HepG2 (cell line): ENCODE measurements around the gene MEDAG. TPM values are rescaled to one million over a fixed set of nuclear protein-coding genes. Genes with fewer than 3 reads are reported as not detected.

Experiments used
- ATAC-seq: fragments of 200-7000 bp; cut with Tn5 transposase; 3 replicates; pipeline ENCODE4 v1.9.1; 2020; ENCODE audit warnings: mild to moderate bottlenecking, moderate library complexity
- BruUV-seq: library from RNA; stranded (reverse); fragments of 400-500 nt; replicated peaks from 2 replicates; lab custom pipeline; 2021; lab: Mats Ljungman, UMichigan
- CTCF ChIA-PET: fragments of 300-600 bp; formaldehyde crosslinking; extraction: SDS; loops from one replicate; lab custom pipeline; 2021; ENCODE audit warnings: low total read pairs, inconsistent platforms, low intra/inter-chr PET ratio; lab: Yijun Ruan, JAX
- POLR2A ChIA-PET: fragments of 350-600 bp; sonication (Branson Sonifier 250); formaldehyde crosslinking; loops from one replicate; lab custom pipeline; 2020; ENCODE audit warnings: antibody characterized with exemption, inconsistent platforms; lab: Yijun Ruan, JAX
- DNase-seq: peaks from one replicate; pipeline ENCODE4 v3.0.0-alpha.2; 2015; ENCODE audit warnings: low spot score
- FAIRE-seq: peaks from 3 replicates; lab custom pipeline; 2011; peaks lifted over from hg19 to GRCh38; lab: Jason Lieb, UNC
- H2AFZ ChIP-seq: one replicate; pipeline ENCODE4 v1.6.1; 2011; ENCODE audit warnings: low read length, inconsistent platforms
- H3K27ac ChIP-seq: fragments of 300-600 bp; 3 replicates; pipeline ENCODE4 v1.8.0; 2011; ENCODE audit warnings: mixed run types, mild to moderate bottlenecking, mixed read lengths, low read length, inconsistent platforms; ENCODE audit not compliant: insufficient read depth; ENCODE audit errors: extremely low read length
- H3K27me3 ChIP-seq, 2 experiments: fragments of 200-600 bp in 1 of 2; 2 replicates in 1 of 2; 3 replicates in 1 of 2; pipeline versions ENCODE4 v1.6.0 to v1.8.0; 2011; ENCODE audit warnings: low read length in 2 of 2, mild to moderate bottlenecking in 2 of 2, moderate library complexity in 2 of 2, inconsistent platforms in 1 of 2; ENCODE audit not compliant: insufficient read depth in 2 of 2, control insufficient read depth in 1 of 2
- H3K36me3 ChIP-seq, 2 experiments: fragments of 200-600 bp in 1 of 2; replicated peaks in 1 of 2; 2 replicates in 1 of 2; 3 replicates in 1 of 2; pipeline versions ENCODE4 v1.5.1 to v1.8.0; 2011; ENCODE audit warnings: low read length in 2 of 2, inconsistent platforms in 1 of 2; ENCODE audit not compliant: insufficient read depth in 2 of 2, control insufficient read depth in 1 of 2
- H3K4me1 ChIP-seq: 2 replicates; pipeline ENCODE4 v1.5.1; 2012; ENCODE audit warnings: low read length, inconsistent platforms; ENCODE audit not compliant: insufficient read depth
- H3K4me2 ChIP-seq: 2 replicates; pipeline ENCODE4 v1.6.0; 2011; ENCODE audit warnings: low read depth, low read length, inconsistent platforms
- H3K4me3 ChIP-seq, 3 experiments: fragments of 200-600 bp in 1 of 3; sonication (generic), shearing (Covaris generic) in 1 of 3; replicated peaks in 1 of 3; 2 replicates each; pipeline ENCODE4 v1.5.1; 2011 to 2016; ENCODE audit warnings: low read length in 3 of 3, inconsistent platforms in 2 of 3, low read depth in 2 of 3, mild to moderate bottlenecking in 2 of 3, control low read depth in 1 of 3, mixed read lengths in 1 of 3; ENCODE audit not compliant: insufficient read depth in 1 of 3
- H3K79me2 ChIP-seq: one replicate; pipeline ENCODE4 v1.6.1; 2011; ENCODE audit warnings: low read length, inconsistent platforms; ENCODE audit not compliant: insufficient read depth
- H3K9ac ChIP-seq: 2 replicates; pipeline ENCODE4 v1.6.0; 2011; ENCODE audit warnings: mild to moderate bottlenecking, low read depth, low read length, inconsistent platforms; ENCODE audit not compliant: insufficient read depth
- H3K9me3 ChIP-seq: 2 replicates; pipeline ENCODE4 v1.5.1; 2012; ENCODE audit warnings: mild to moderate bottlenecking, low read length
- H4K20me1 ChIP-seq: 2 replicates; pipeline ENCODE4 v1.6.0; 2011; ENCODE audit warnings: inconsistent platforms, mild to moderate bottlenecking, low read length, moderate library complexity; ENCODE audit not compliant: insufficient read depth
- AGO2 ChIP-seq: fragments of 200-400 bp; formaldehyde crosslinking; optimal IDR thresholded peaks from 2 replicates; pipeline ENCODE3; 2017; ENCODE audit warnings: mild to moderate bottlenecking, low read depth, low read length, moderate library complexity
- HNRNPK ChIP-seq: fragments of 200-400 bp; formaldehyde crosslinking; IDR thresholded peaks from 2 replicates; pipeline ENCODE4 v1.6.1; 2018; ENCODE audit warnings: low read length, low read depth, moderate library complexity, mild to moderate bottlenecking; ENCODE audit not compliant: poor library complexity, severe bottlenecking
- HOXA9 ChIP-seq: sonication (generic); formaldehyde crosslinking; IDR thresholded peaks from 2 replicates; pipeline ENCODE4 v1.8.1; 2022; ENCODE audit warnings: missing genetic modification reagents, mild to moderate bottlenecking, moderate library complexity, borderline replicate concordance
- NFYB ChIP-seq: sonication (generic); formaldehyde crosslinking; IDR thresholded peaks from 2 replicates; pipeline ENCODE4 v1.4.0; 2020; ENCODE audit warnings: missing genetic modification reagents
- RBFOX2 ChIP-seq: fragments of 200-400 bp; formaldehyde crosslinking; IDR thresholded peaks from 2 replicates; pipeline ENCODE4 v1.6.1; 2017; ENCODE audit warnings: low read depth, mild to moderate bottlenecking, low read length
- REL ChIP-seq: sonication (generic); formaldehyde crosslinking; conservative IDR thresholded peaks from 2 replicates; pipeline ENCODE4 v1.8.0; 2022; ENCODE audit warnings: mild to moderate bottlenecking, missing genetic modification reagents, moderate library complexity
- SIX1 ChIP-seq: sonication (generic); formaldehyde crosslinking; IDR thresholded peaks from 2 replicates; pipeline ENCODE4 v1.4.0; 2020; ENCODE audit warnings: missing genetic modification reagents, borderline replicate concordance
- SNAPC2 ChIP-seq: sonication (generic); formaldehyde crosslinking; IDR thresholded peaks from 2 replicates; pipeline ENCODE4 v1.8.1; 2022; ENCODE audit warnings: mild to moderate bottlenecking, missing genetic modification reagents
- TEAD2 ChIP-seq: sonication (generic); formaldehyde crosslinking; IDR thresholded peaks from 2 replicates; pipeline ENCODE4 v1.9.0; 2021; ENCODE audit warnings: missing genetic modification reagents
- ZNF205 ChIP-seq: IDR thresholded peaks from 2 replicates; pipeline ENCODE4 v1.6.1; 2018; ENCODE audit warnings: missing biosample characterization, missing genetic modification reagents
- ZNF224 ChIP-seq: sonication (generic); formaldehyde crosslinking; IDR thresholded peaks from 2 replicates; pipeline ENCODE4 v1.5.0; 2020; ENCODE audit warnings: mild to moderate bottlenecking, missing genetic modification reagents
- ZNF484 ChIP-seq: sonication (generic); formaldehyde crosslinking; IDR thresholded peaks from 2 replicates; pipeline ENCODE4 v1.5.1; 2020; ENCODE audit warnings: mild to moderate bottlenecking, low read depth, missing genetic modification reagents, borderline replicate concordance
- ZNF644 ChIP-seq: IDR thresholded peaks from 2 replicates; pipeline ENCODE4 v1.6.1; 2016; ENCODE audit warnings: low read depth
- ZNF782 ChIP-seq: sonication (generic); formaldehyde crosslinking; IDR thresholded peaks from 2 replicates; pipeline ENCODE4 v1.4.0; 2020; ENCODE audit warnings: missing genetic modification reagents, mild to moderate bottlenecking, borderline replicate concordance
- WGBS: methylation state at CpG from one replicate; pipeline ENCODE4 v1.1.6; 2017; ENCODE audit warnings: low lambda C conversion rate; 5-methylcytosine and 5-hydroxymethylcytosine counted together
- in situ Hi-C: cut with HindIII; loops from 2 replicates; pipeline ENCODE4 v1.10.0; 2017; ENCODE audit warnings: low pct_unique_long_range_greater_than_20kb; ENCODE audit not compliant: extremely low pct_ligation_motif_present
- intact Hi-C: fragments of 100-400 bp; cut with micrococcal nuclease; formaldehyde crosslinking; loops from one replicate; pipeline ENCODE4 v1.10.0; 2022; ENCODE audit not compliant: unreplicated experiment
- polyA plus RNA-seq, 8 experiments: library from polyadenylated mRNA; depleted of rRNA in 3 of 8; stranded (reverse) in 7 of 8; unstranded in 1 of 8; fragments of >200 nt; fragmentation: Illumina TruSeq in 4 of 8; extraction: Trizol in 4 of 8; gene quantifications; 2 replicates each; pipeline versions ENCODE4 v1.2.1 to v1.2.3, GENCODE V29; 2011 to 2016; ENCODE audit warnings: low read depth in 4 of 8, missing spikeins in 1 of 8, mixed read lengths in 1 of 8; ENCODE audit not compliant: insufficient read depth in 1 of 8
- total RNA-seq, 5 experiments: library from RNA; depleted of rRNA; stranded (reverse); fragments of >200 nt; fragmentation: Illumina TruSeq; extraction: Trizol; gene quantifications; 2 replicates each; pipeline ENCODE4 v1.2.3, GENCODE V29; 2016; ENCODE audit warnings: low read depth in 1 of 5
- TF ChIP-seq, protein P1 (sequence below): sonication (generic); formaldehyde crosslinking; IDR thresholded peaks from 2 replicates; pipeline ENCODE4 v1.8.0; 2023; ENCODE audit warnings: mild to moderate bottlenecking, missing genetic modification reagents

The MEDAG gene
- total and polyA plus RNA-seq, 2 of the 13 experiments (the other 11 are each of a cell fraction or from before 2014, with no cell fraction given) = not detected

DNA sequence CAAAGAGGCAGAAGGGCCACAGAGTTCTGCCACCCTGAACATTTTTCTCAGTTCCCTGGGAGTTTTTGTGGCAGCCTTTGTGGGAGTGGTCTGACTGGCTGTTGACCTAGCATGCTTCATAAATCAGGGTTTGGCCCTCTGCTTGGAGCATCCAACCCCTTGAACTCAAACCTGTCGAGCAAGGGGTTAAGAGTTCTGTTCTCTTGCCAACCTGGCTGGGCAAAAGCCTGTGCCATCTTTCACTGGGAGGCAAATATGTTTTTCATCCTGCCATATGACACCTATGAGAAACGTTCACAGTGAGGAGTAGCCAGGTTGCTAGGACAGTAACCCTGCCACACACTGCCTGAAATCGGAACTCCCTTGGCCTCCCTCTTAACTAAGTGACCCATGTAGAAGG lies 18.6 kb downstream of the MEDAG start:
- no TSS peak for BruUV-seq
- DNase-seq = no peak
- in situ Hi-C loops (no loop called here), intact Hi-C loops (no loop called here)
- Histone ChIP-seq H2AFZ (no peak overlapping the region), H3K9ac (no peak overlapping the region), H3K4me2 (no peak overlapping the region), H3K79me2 (no peaks in the 10 kb centered on the region), H3K27ac (no peak overlapping the region), H3K4me1 (peaks cover 13% of the 10 kb centered on the region), H3K27me3 (no peaks in the 10 kb centered on the region), H3K4me3 (no peak overlapping the region), H4K20me1 (no peaks in the 10 kb centered on the region), H3K36me3 (no peaks in the 10 kb centered on the region), H3K9me3 (no peaks in the 10 kb centered on the region)
- ChIA-PET CTCF (no interaction called here), POLR2A (no interaction called here)
- ATAC-seq = no peak
- no peak for FAIRE-seq
- no peak for TF ChIP-seq SIX1 (CRISPR knock-in tag)
- WGBS = 31% methylated on average over 3 of the region's 3 CpGs

DNA sequence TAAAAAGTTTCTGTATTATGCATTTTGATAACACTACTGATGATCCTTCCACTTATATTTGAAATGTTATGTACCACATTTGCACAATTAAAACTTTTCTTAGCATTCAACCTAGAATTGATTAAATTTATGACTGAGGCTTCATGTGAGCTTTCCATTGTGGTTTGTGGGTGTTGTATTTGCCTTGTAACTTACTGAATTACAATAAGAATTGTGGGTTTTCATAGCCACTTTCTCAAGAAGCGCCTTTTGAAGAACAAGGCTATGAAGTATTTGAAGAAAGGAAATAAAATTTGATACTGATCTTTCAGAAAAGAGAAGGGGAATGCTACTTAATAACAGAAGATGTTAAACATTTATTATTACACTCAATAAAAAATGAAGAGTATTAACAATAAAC lies 19.4 kb downstream of the MEDAG start:
- TF ChIP-seq ZNF782 (no peak), NFYB (CRISPR knock-in tag) (no peak), SNAPC2 (CRISPR knock-in tag) (no peak), HNRNPK (no peak), REL (no peak), ZNF644 (no peak), HOXA9 (no peak), AGO2 (no peak), ZNF484 (CRISPR knock-in tag) (no peak), ZNF224 (CRISPR knock-in tag) (no peak), SIX1 (CRISPR knock-in tag) (no peak), ZNF205 (CRISPR knock-in tag) (no peak), RBFOX2 (no peak), TEAD2 (CRISPR knock-in tag) (no peak)
- TF ChIP-seq, protein P1, sequence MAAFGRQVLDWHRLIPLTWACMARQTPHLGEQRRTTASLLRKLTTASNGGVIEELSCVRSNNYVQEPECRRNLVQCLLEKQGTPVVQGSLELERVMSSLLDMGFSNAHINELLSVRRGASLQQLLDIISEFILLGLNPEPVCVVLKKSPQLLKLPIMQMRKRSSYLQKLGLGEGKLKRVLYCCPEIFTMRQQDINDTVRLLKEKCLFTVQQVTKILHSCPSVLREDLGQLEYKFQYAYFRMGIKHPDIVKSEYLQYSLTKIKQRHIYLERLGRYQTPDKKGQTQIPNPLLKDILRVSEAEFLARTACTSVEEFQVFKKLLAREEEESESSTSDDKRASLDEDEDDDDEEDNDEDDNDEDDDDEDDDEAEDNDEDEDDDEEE (CRISPR knock-in tag) = no peak
- Histone ChIP-seq H3K27ac (no peak overlapping the region), H4K20me1 (no peaks in the 10 kb centered on the region), H2AFZ (no peak overlapping the region), H3K4me3 (no peak overlapping the region), H3K36me3 (no peaks in the 10 kb centered on the region), H3K4me1 (peaks cover 13% of the 10 kb centered on the region), H3K27me3 (no peaks in the 10 kb centered on the region; a peak in 1 of 5 replicates), H3K9me3 (no peaks in the 10 kb centered on the region), H3K4me2 (no peak overlapping the region), H3K9ac (no peak overlapping the region), H3K79me2 (no peaks in the 10 kb centered on the region)
- ChIA-PET POLR2A (no interaction called here), CTCF (no interaction called here)
- no TSS peak for BruUV-seq
- WGBS = 32% methylated on average over 1 of the region's 1 CpG
- DNase-seq (no peak), FAIRE-seq (no peak), ATAC-seq (no peak)
- in situ Hi-C loops = no loop called here
- intact Hi-C loops = no loop called here
